B cell (primary cell): ENCODE measurements around the gene TIAM1. TPM values are rescaled to one million over a fixed set of nuclear protein-coding genes. Genes with fewer than 3 reads are reported as not detected.

Experiments used
- ATAC-seq: fragments of 200-7000 bp; cut with Tn5 transposase; one replicate; pipeline ENCODE4 v1.10.0; 2021; ENCODE audit warnings: low read depth, mild to moderate bottlenecking, moderate number of reproducible peaks, moderate library complexity
- CTCF ChIA-PET: fragments of 350-600 bp; sonication (Branson Sonifier 250); formaldehyde crosslinking; loops from one replicate; lab custom pipeline; 2021; ENCODE audit warnings: antibody characterized with exemption, inconsistent platforms; lab: Charles Lee
- POLR2A ChIA-PET: fragments of 350-600 bp; sonication (Branson Sonifier 250); formaldehyde crosslinking; loops from one replicate; lab custom pipeline; 2021; ENCODE audit warnings: antibody characterized with exemption; lab: Charles Lee
- DNase-seq: peaks from one replicate; pipeline ENCODE4 v3.0.0; 2013
- H2AFZ ChIP-seq: 2 replicates; pipeline ENCODE4 v1.6.1; 2012; ENCODE audit warnings: mild to moderate bottlenecking, low read depth, low read length; ENCODE audit not compliant: insufficient read depth, poor library complexity, severe bottlenecking
- H3K27ac ChIP-seq, 2 donors: 1 replicate in 1 of 2; 2 replicates in 1 of 2; pipeline ENCODE4 v1.5.1; 2012 to 2013; ENCODE audit warnings: low read length in 2 of 2, mild to moderate bottlenecking in 2 of 2, moderate library complexity in 1 of 2
- H3K27me3 ChIP-seq, 4 experiments: fragments of 200-600 bp in 1 of 4; sonication (generic) in 1 of 4; replicated peaks in 1 of 4; 1 replicate in 2 of 4; 2 replicates in 2 of 4; pipeline versions ENCODE4 v1.6.1 to v1.7.0; 2013 to 2016; ENCODE audit warnings: low read length in 3 of 4, mild to moderate bottlenecking in 2 of 4, mixed read lengths in 1 of 4, moderate library complexity in 1 of 4; ENCODE audit not compliant: insufficient read depth in 4 of 4, control insufficient read depth in 3 of 4; ENCODE audit errors: control extremely low read depth in 1 of 4
- H3K36me3 ChIP-seq, 2 experiments: replicated peaks in 1 of 2; 1 replicate in 1 of 2; 2 replicates in 1 of 2; pipeline versions ENCODE4 v1.6.1 to v1.7.1; 2013; ENCODE audit warnings: low read length in 1 of 2; ENCODE audit not compliant: insufficient read depth in 2 of 2, control insufficient read depth in 1 of 2; ENCODE audit errors: control extremely low read depth in 1 of 2, extremely low read depth in 1 of 2
- H3K4me1 ChIP-seq, 2 donors: fragments of 200-600 bp in 1 of 2; sonication (generic) in 1 of 2; 1 replicate in 1 of 2; 2 replicates in 1 of 2; pipeline versions ENCODE4 v1.5.1 to v1.6.1; 2013 to 2017; ENCODE audit warnings: low read length in 2 of 2; ENCODE audit not compliant: control insufficient read depth in 2 of 2, insufficient read depth in 2 of 2
- H3K4me2 ChIP-seq: replicated peaks from 2 replicates; pipeline ENCODE3; 2012; ENCODE audit warnings: mild to moderate bottlenecking, low read depth, low read length; ENCODE audit not compliant: poor library complexity, severe bottlenecking
- H3K4me3 ChIP-seq, 5 experiments: fragments of 200-600 bp in 1 of 5; sonication (generic) in 1 of 5; 1 replicate in 3 of 5; 2 replicates in 2 of 5; pipeline versions ENCODE4 v1.5.1 to v1.7.0; 2011 to 2016; ENCODE audit warnings: low read length in 4 of 5, mild to moderate bottlenecking in 4 of 5, low read depth in 2 of 5, control low read depth in 1 of 5, moderate library complexity in 1 of 5; ENCODE audit not compliant: insufficient read depth in 1 of 5; ENCODE audit errors: control extremely low read depth in 1 of 5, extremely low read depth in 1 of 5
- H3K79me2 ChIP-seq: fragments of 200-600 bp; sonication (generic); one replicate; pipeline ENCODE4 v1.6.0; 2016; ENCODE audit warnings: low read length; ENCODE audit not compliant: control insufficient read depth, insufficient read depth
- H3K9ac ChIP-seq: fragments of 200-600 bp; sonication (generic); 2 replicates; pipeline ENCODE4 v1.6.1; 2017; ENCODE audit warnings: mild to moderate bottlenecking, low read length, moderate library complexity
- H3K9me3 ChIP-seq, 3 donors: one replicate each; pipeline versions ENCODE4 v1.6.1 to v1.7.1; 2013; ENCODE audit warnings: low read length in 2 of 3; ENCODE audit not compliant: control insufficient read depth in 2 of 3, insufficient read depth in 1 of 3; ENCODE audit errors: control extremely low read depth in 1 of 3
- H4K20me1 ChIP-seq: 2 replicates; pipeline ENCODE4 v1.6.0; 2012; ENCODE audit warnings: mild to moderate bottlenecking, low read length; ENCODE audit not compliant: insufficient read depth, control insufficient read depth, poor library complexity, severe bottlenecking
- H3K27ac Mint-ChIP-seq: one replicate; pipeline ENCODE4 v1.8.0; 2021; ENCODE audit warnings: mixed read lengths
- H3K27me3 Mint-ChIP-seq: one replicate; pipeline ENCODE4 v1.8.0; 2021; ENCODE audit warnings: mixed read lengths
- H3K4me1 Mint-ChIP-seq: one replicate; pipeline ENCODE4 v1.8.0; 2021; ENCODE audit warnings: mixed read lengths
- H3K4me3 Mint-ChIP-seq: one replicate; pipeline ENCODE4 v1.8.0; 2021; ENCODE audit warnings: mixed read lengths
- H3K9me3 Mint-ChIP-seq: one replicate; pipeline ENCODE4 v1.8.0; 2022; ENCODE audit warnings: mixed read lengths; ENCODE audit not compliant: insufficient read depth
- EZH2 ChIP-seq: IDR thresholded peaks from 2 replicates; pipeline ENCODE4 v1.6.1; 2012; ENCODE audit warnings: borderline replicate concordance, low read depth, mild to moderate bottlenecking, moderate library complexity, low read length; ENCODE audit not compliant: insufficient read depth, poor library complexity, severe bottlenecking
- WGBS: methylation state at CpG from one replicate; pipeline ENCODE4 v1.1.5; 2013; ENCODE audit warnings: missing lambda C conversion rate; ENCODE audit not compliant: insufficient coverage; 5-methylcytosine and 5-hydroxymethylcytosine counted together
- intact Hi-C: fragments of 100-400 bp; cut with micrococcal nuclease; formaldehyde crosslinking; loops from one replicate; pipeline ENCODE4 v1.10.0; 2022
- polyA plus RNA-seq: library from polyadenylated mRNA; depleted of rRNA; stranded (reverse); fragments of >200 nt; gene quantifications from 2 replicates; pipeline ENCODE4 v1.2.3, GENCODE V29; 2012
- total RNA-seq, 2 donors: library from RNA; stranded (reverse); fragments of 120-200 nt in 1 of 2; gene quantifications; 1 replicate in 1 of 2; 2 replicates in 1 of 2; pipeline versions ENCODE4 v1.2.3 to v1.2.4, GENCODE V29; 2013 to 2022
- TF ChIP-seq, protein P1 (sequence below): fragments of 200-600 bp; IDR thresholded peaks from one replicate; pipeline ENCODE4 v1.8.0; 2022; ENCODE audit warnings: antibody characterized with exemption, mild to moderate bottlenecking

Gene TIAM1
- total and polyA plus RNA-seq, 2 donors (not counting 1 experiment from before 2014, with no cell fraction given) = 0.51 to 1.0 TPM

DNA sequence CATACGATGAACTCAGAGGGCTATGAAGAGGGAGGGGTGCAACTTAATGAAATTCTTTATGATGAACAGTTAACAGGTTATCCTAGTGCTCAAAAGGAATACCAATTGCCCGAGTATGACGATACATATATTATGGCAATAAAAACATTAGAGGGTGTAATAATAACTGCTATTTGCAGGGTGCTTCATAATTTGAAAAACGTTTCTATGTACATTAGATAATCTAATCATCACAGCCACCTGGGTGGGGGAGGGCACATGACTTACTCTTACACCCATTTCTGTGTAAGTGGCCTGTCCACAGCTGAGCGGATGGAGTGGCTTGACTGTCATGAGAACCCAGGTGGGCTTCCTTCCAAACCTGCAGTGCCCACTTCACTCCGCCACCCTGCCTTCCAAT is 46.3 kb downstream of the TIAM1 start:
- no peak overlapping the region for H3K4me3 Mint-ChIP-seq
- ATAC-seq = no peak

DNA sequence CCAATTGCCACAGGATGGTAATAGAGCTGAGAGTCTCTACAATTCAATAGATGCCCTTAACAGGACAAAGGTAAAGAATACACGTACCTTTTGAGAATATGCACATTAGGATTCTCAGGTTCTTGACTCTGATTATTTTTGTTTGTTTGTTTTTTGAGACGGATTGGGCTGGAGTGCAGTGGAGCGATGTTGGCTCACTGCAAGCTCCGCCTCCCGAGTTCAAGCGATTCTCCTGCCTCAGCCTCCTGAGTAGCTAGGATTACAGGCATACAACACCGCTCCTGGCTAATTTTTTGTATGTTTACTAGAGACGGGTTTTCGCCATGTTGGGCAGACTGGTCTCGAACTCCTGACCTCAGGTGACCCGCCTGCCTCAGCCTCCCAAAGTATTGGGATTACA is 48.4 kb downstream of the TIAM1 start:
- DNase-seq = no peak

More for the DNA sequence above, 46.3 kb downstream of the TIAM1 start:
- DNase-seq = no peak
- no peak overlapping the region for H3K4me3 ChIP-seq
- CTCF ChIA-PET = no interaction called here
- no peaks in the 10 kb centered on the region for H4K20me1 ChIP-seq
- no peak overlapping the region for H3K27ac Mint-ChIP-seq
- no peak overlapping the region for H2AFZ ChIP-seq
- no peaks in the 10 kb centered on the region for H3K79me2 ChIP-seq
- H3K4me2 ChIP-seq = no peak overlapping the region
- H3K27me3 ChIP-seq = no peaks in the 10 kb centered on the region
- intact Hi-C loops = no loop called here
- H3K9me3 ChIP-seq = no peaks in the 10 kb centered on the region
- H3K36me3 ChIP-seq = no peaks in the 10 kb centered on the region
- no peak overlapping the region for H3K27ac ChIP-seq
- H3K9ac ChIP-seq = no peak overlapping the region
- H3K9me3 Mint-ChIP-seq = no peaks in the 10 kb centered on the region
- no peaks in the 10 kb centered on the region for H3K27me3 Mint-ChIP-seq
- H3K4me1 Mint-ChIP-seq = no peaks in the 10 kb centered on the region
- POLR2A ChIA-PET = no interaction called here
- WGBS = 88% methylated on average over 1 of the region's 6 CpGs
- no peak for TF ChIP-seq EZH2
- TF ChIP-seq, protein P1, sequence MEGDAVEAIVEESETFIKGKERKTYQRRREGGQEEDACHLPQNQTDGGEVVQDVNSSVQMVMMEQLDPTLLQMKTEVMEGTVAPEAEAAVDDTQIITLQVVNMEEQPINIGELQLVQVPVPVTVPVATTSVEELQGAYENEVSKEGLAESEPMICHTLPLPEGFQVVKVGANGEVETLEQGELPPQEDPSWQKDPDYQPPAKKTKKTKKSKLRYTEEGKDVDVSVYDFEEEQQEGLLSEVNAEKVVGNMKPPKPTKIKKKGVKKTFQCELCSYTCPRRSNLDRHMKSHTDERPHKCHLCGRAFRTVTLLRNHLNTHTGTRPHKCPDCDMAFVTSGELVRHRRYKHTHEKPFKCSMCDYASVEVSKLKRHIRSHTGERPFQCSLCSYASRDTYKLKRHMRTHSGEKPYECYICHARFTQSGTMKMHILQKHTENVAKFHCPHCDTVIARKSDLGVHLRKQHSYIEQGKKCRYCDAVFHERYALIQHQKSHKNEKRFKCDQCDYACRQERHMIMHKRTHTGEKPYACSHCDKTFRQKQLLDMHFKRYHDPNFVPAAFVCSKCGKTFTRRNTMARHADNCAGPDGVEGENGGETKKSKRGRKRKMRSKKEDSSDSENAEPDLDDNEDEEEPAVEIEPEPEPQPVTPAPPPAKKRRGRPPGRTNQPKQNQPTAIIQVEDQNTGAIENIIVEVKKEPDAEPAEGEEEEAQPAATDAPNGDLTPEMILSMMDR = no peak
- H3K4me1 ChIP-seq = no peaks in the 10 kb centered on the region

More for the DNA sequence above, 48.4 kb downstream of the TIAM1 start:
- POLR2A ChIA-PET = no interaction called here
- no peaks in the 10 kb centered on the region for H4K20me1 ChIP-seq
- Mint-ChIP-seq H3K9me3 (no peaks in the 10 kb centered on the region), H3K27me3 (no peaks in the 10 kb centered on the region), H3K4me3 (no peak overlapping the region), H3K27ac (no peak overlapping the region), H3K4me1 (no peaks in the 10 kb centered on the region)
- CTCF ChIA-PET = no interaction called here
- no peak overlapping the region for H2AFZ ChIP-seq
- no peak for TF ChIP-seq EZH2
- TF ChIP-seq, protein P1 = no peak
- no peaks in the 10 kb centered on the region for H3K79me2 ChIP-seq
- no peaks in the 10 kb centered on the region for H3K4me1 ChIP-seq
- H3K27me3 ChIP-seq = no peaks in the 10 kb centered on the region
- no peaks in the 10 kb centered on the region for H3K9me3 ChIP-seq
- no peak for ATAC-seq
- 96% methylated on average over 11 of the region's 11 CpGs for WGBS
- intact Hi-C loops = no loop called here
- H3K4me2 ChIP-seq = no peak overlapping the region
- H3K4me3 ChIP-seq = no peak overlapping the region
- no peak overlapping the region for H3K27ac ChIP-seq
- no peak overlapping the region for H3K9ac ChIP-seq
- H3K36me3 ChIP-seq = no peaks in the 10 kb centered on the region
